ENCODE results near the gene UBASH3A.

Gene UBASH3A

GRCh38 chr21:42440187-42440792 lies 36.6 kb downstream of the UBASH3A start:
- 97% methylated on average over 9 of the region's 12 CpGs for WGBS (ENCODE audit: insufficient coverage)
- ChIA-PET CTCF (no interaction called here), POLR2A (no interaction called here)
- H3K4me1 ChIP-seq (ENCODE audit: control extremely low read depth in 1 of 4, control insufficient read depth in 4 of 4, insufficient read depth in 4 of 4, low read length in 3 of 4): no peaks in the 10 kb centered on the region
- DNase-seq: no peak
- H3K27ac ChIP-seq (ENCODE audit: insufficient read depth in 1 of 2, low read depth in 1 of 2, low read length in 2 of 2, poor library complexity in 1 of 2, severe bottlenecking in 2 of 2): no peak overlapping the region
- no peak overlapping the region for H3K4me3 ChIP-seq (ENCODE audit: control insufficient read depth in 1 of 7, extremely low read depth in 1 of 7, insufficient read depth in 4 of 7, low read depth in 2 of 7, low read length in 6 of 7)
- H3K27me3 ChIP-seq (replicated peaks in 2 of 5; ENCODE audit: control insufficient read depth in 4 of 5, insufficient read depth in 5 of 5, low read length in 4 of 5): no peaks in the 10 kb centered on the region
- H3K9me3 ChIP-seq (ENCODE audit: control extremely low read depth in 1 of 5, control insufficient read depth in 4 of 5, insufficient read depth in 2 of 5, low read depth in 1 of 5, low read length in 4 of 5): peaks cover 0 to 5% (median 0%) of the 10 kb centered on the region in 5 experiments
- H3K36me3 ChIP-seq (ENCODE audit: control insufficient read depth in 4 of 4, insufficient read depth in 4 of 4, low read length in 3 of 4): no peaks in the 10 kb centered on the region

- ChIA-PET POLR2A (interaction anchor here (0.6 kb wide), 1 partner anchor 13 kb away, joined by 3 read pairs; no protein-coding TSS in a partner anchor), CTCF (interaction anchor here (1.1 to 1.5 kb wide), 4 partner anchors 10 to 132 kb away, joined by 3 to 5 read pairs (median 3); no protein-coding TSS in a partner anchor)
- H3K4me3 ChIP-seq (ENCODE audit: control insufficient read depth in 1 of 7, extremely low read depth in 1 of 7, insufficient read depth in 4 of 7, low read depth in 2 of 7, low read length in 6 of 7): no peak overlapping the region
- DNase-seq: no peak
- H3K4me1 ChIP-seq (ENCODE audit: control extremely low read depth in 1 of 4, control insufficient read depth in 4 of 4, insufficient read depth in 4 of 4, low read length in 3 of 4): peaks cover 0 to 4% (median 0%) of the 10 kb centered on the region in 4 experiments
- no peak overlapping the region for H3K27ac ChIP-seq (ENCODE audit: insufficient read depth in 1 of 2, low read depth in 1 of 2, low read length in 2 of 2, poor library complexity in 1 of 2, severe bottlenecking in 2 of 2)
- 100% methylated on average over 5 of the region's 6 CpGs for WGBS (ENCODE audit: insufficient coverage)
- H3K9me3 ChIP-seq (ENCODE audit: control extremely low read depth in 1 of 5, control insufficient read depth in 4 of 5, insufficient read depth in 2 of 5, low read depth in 1 of 5, low read length in 4 of 5): peaks cover 0 to 2% (median 0%) of the 10 kb centered on the region in 5 experiments
- no peaks in the 10 kb centered on the region for H3K36me3 ChIP-seq (ENCODE audit: control insufficient read depth in 4 of 4, insufficient read depth in 4 of 4, low read length in 3 of 4)
- no peaks in the 10 kb centered on the region for H3K27me3 ChIP-seq (replicated peaks in 2 of 5; ENCODE audit: control insufficient read depth in 4 of 5, insufficient read depth in 5 of 5, low read length in 4 of 5)
These were observed 38.3 kb downstream of the UBASH3A start for GRCh38 chr21:42441963-42442362.

DNA sequence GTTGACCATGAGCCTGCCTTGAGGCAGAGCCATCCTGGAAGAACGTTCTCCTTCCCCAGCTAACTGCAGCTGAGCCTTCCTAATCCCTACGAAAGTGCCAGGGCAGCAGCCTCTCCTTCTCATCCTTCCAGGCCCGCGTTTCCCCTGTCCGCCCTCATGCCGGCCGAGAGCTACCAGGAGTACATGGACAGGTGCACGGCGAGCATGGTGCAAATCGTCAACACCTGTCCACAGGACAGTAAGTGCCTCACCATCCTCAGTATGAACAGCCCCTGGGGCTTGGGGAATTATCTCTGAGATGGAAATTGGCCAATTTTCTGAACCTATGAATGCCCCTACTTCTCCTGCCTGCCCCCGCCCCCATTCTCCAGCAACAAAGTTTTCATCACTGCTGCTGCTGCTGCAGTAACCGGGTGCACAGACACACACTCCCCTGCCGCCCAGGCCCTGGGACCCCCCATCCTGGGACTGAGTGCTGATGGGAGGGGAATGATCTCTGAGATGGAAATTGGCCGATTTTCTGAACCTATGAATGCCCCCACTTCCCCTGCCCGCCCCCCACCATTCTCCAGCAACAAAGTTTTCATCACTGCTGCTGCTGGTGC lies 39.6 kb downstream of the UBASH3A start:
- DNase-seq: no peak
- POLR2A ChIA-PET: no interaction called here
- no peak overlapping the region for H3K4me3 ChIP-seq (ENCODE audit: control insufficient read depth in 1 of 7, extremely low read depth in 1 of 7, insufficient read depth in 4 of 7, low read depth in 2 of 7, low read length in 6 of 7)
- H3K27me3 ChIP-seq (replicated peaks in 2 of 5; ENCODE audit: control insufficient read depth in 4 of 5, insufficient read depth in 5 of 5, low read length in 4 of 5): no peaks in the 10 kb centered on the region
- H3K36me3 ChIP-seq (ENCODE audit: control insufficient read depth in 4 of 4, insufficient read depth in 4 of 4, low read length in 3 of 4): no peaks in the 10 kb centered on the region
- H3K9me3 ChIP-seq (ENCODE audit: control extremely low read depth in 1 of 5, control insufficient read depth in 4 of 5, insufficient read depth in 2 of 5, low read depth in 1 of 5, low read length in 4 of 5): no peaks in the 10 kb centered on the region
- H3K4me1 ChIP-seq (ENCODE audit: control extremely low read depth in 1 of 4, control insufficient read depth in 4 of 4, insufficient read depth in 4 of 4, low read length in 3 of 4): peaks cover 0 to 4% (median 0%) of the 10 kb centered on the region in 4 experiments
- H3K27ac ChIP-seq (ENCODE audit: insufficient read depth in 1 of 2, low read depth in 1 of 2, low read length in 2 of 2, poor library complexity in 1 of 2, severe bottlenecking in 2 of 2): no peak overlapping the region
- CTCF ChIA-PET: interaction anchor here (1.1 to 1.5 kb wide), 4 partner anchors 11 to 132 kb away, joined by 3 to 5 read pairs (median 3); no protein-coding TSS in a partner anchor
- 95% methylated on average over 9 of the region's 15 CpGs for WGBS (ENCODE audit: insufficient coverage)

DNA sequence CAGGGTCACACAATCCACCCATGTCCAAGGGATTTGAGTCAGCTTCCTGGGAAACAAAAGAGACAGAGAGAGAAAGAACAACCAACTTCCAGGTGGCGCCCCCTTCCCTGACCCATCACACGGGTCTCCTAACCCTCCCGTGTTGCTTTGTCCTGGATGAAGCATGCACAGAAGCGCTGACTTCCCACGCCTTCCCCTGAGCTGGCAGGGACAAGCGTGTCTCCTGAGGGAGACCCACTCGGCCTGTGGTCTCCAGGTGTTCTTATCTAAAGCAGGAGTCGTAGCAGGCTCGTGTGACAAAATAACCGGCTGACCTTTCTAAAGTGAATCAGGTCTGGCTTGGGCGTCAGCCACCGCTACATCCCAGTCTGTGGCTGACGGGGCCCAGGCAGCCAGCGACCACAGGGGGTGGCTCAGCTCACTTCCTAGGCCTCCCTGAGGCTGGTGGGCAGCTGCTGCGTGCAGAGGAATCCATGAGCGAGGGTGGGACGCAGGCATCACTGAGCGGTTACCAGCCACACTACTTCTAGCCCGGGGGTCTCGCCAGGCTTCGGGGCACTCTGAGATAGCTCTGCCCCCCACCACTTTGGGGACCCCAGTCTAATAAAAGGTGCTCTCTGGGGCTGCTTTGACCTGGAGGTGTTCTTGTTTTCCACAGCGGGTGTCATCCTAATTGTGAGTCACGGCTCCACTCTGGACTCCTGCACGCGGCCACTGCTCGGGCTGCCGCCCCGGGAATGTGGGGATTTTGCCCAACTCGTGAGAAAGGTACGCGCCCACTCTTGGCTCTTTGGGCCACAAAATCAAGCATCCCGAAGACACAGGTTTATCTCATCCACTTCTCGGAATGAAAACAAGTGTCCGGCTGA lies 40.4 kb downstream of the UBASH3A start:
- DNase-seq: no peak
- H3K4me1 ChIP-seq (ENCODE audit: control extremely low read depth in 1 of 4, control insufficient read depth in 4 of 4, insufficient read depth in 4 of 4, low read length in 3 of 4): peaks cover 0 to 4% (median 0%) of the 10 kb centered on the region in 4 experiments
- H3K27me3 ChIP-seq (replicated peaks in 2 of 5; ENCODE audit: control insufficient read depth in 4 of 5, insufficient read depth in 5 of 5, low read length in 4 of 5): no peaks in the 10 kb centered on the region
- CTCF ChIA-PET: interaction anchor here (0.7 kb wide), 1 partner anchor 133 kb away, joined by 3 read pairs; no protein-coding TSS in a partner anchor
- whole genome bisulfite sequencing (ENCODE audit: insufficient coverage): 94% methylated on average over 33 of the region's 34 CpGs
- no peaks in the 10 kb centered on the region for H3K36me3 ChIP-seq (ENCODE audit: control insufficient read depth in 4 of 4, insufficient read depth in 4 of 4, low read length in 3 of 4)
- no peak overlapping the region for H3K4me3 ChIP-seq (ENCODE audit: control insufficient read depth in 1 of 7, extremely low read depth in 1 of 7, insufficient read depth in 4 of 7, low read depth in 2 of 7, low read length in 6 of 7)
- POLR2A ChIA-PET: no interaction called here
- no peak overlapping the region for H3K27ac ChIP-seq (ENCODE audit: insufficient read depth in 1 of 2, low read depth in 1 of 2, low read length in 2 of 2, poor library complexity in 1 of 2, severe bottlenecking in 2 of 2)
- H3K9me3 ChIP-seq (ENCODE audit: control extremely low read depth in 1 of 5, control insufficient read depth in 4 of 5, insufficient read depth in 2 of 5, low read depth in 1 of 5, low read length in 4 of 5): no peaks in the 10 kb centered on the region

DNA sequence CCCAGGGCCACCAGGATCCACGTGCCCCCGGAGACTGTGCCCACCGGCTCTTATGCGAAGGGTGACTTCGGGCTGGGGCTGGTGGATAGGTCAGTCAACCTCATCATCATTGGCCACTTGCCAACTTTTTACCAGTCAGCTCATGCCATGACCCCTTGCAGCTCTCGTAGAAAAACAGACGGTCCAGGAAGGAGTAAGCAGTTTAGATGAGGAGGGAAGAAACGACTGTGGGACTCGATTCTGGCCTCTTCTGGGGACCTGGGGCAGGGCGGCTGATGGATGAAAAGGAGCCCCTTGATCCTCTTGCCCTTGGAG lies 41.0 kb downstream of the UBASH3A start:
- DNase-seq: no peak
- CTCF ChIA-PET: interaction anchor here (1.9 kb wide), 1 partner anchor 299 kb away, joined by 6 read pairs; no protein-coding TSS in a partner anchor
- 88% methylated on average over 8 of the region's 10 CpGs for WGBS (ENCODE audit: insufficient coverage)
- H3K36me3 ChIP-seq (ENCODE audit: control insufficient read depth in 4 of 4, insufficient read depth in 4 of 4, low read length in 3 of 4): no peaks in the 10 kb centered on the region
- peaks cover 0 to 4% (median under 1%) of the 10 kb centered on the region in 4 experiments for H3K4me1 ChIP-seq (ENCODE audit: control extremely low read depth in 1 of 4, control insufficient read depth in 4 of 4, insufficient read depth in 4 of 4, low read length in 3 of 4)
- H3K9me3 ChIP-seq (ENCODE audit: control extremely low read depth in 1 of 5, control insufficient read depth in 4 of 5, insufficient read depth in 2 of 5, low read depth in 1 of 5, low read length in 4 of 5): no peaks in the 10 kb centered on the region
- H3K4me3 ChIP-seq (ENCODE audit: control insufficient read depth in 1 of 7, extremely low read depth in 1 of 7, insufficient read depth in 4 of 7, low read depth in 2 of 7, low read length in 6 of 7): no peak overlapping the region
- no peak overlapping the region for H3K27ac ChIP-seq (ENCODE audit: insufficient read depth in 1 of 2, low read depth in 1 of 2, low read length in 2 of 2, poor library complexity in 1 of 2, severe bottlenecking in 2 of 2)
- POLR2A ChIA-PET: no interaction called here
- H3K27me3 ChIP-seq (replicated peaks in 2 of 5; ENCODE audit: control insufficient read depth in 4 of 5, insufficient read depth in 5 of 5, low read length in 4 of 5): no peaks in the 10 kb centered on the region

GRCh38 chr21:42445311-42445710 lies 41.6 kb downstream of the UBASH3A start:
- DNase-seq: no peak
- Histone ChIP-seq H3K36me3 (ENCODE audit: control insufficient read depth in 4 of 4, insufficient read depth in 4 of 4, low read length in 3 of 4) (no peaks in the 10 kb centered on the region), H3K27me3 (replicated peaks in 2 of 5; ENCODE audit: control insufficient read depth in 4 of 5, insufficient read depth in 5 of 5, low read length in 4 of 5) (no peaks in the 10 kb centered on the region), H3K9me3 (ENCODE audit: control extremely low read depth in 1 of 5, control insufficient read depth in 4 of 5, insufficient read depth in 2 of 5, low read depth in 1 of 5, low read length in 4 of 5) (no peaks in the 10 kb centered on the region), H3K27ac (ENCODE audit: insufficient read depth in 1 of 2, low read depth in 1 of 2, low read length in 2 of 2, poor library complexity in 1 of 2, severe bottlenecking in 2 of 2) (no peak overlapping the region), H3K4me1 (ENCODE audit: control extremely low read depth in 1 of 4, control insufficient read depth in 4 of 4, insufficient read depth in 4 of 4, low read length in 3 of 4) (peaks cover 0 to 8% (median 2%) of the 10 kb centered on the region in 4 experiments), H3K4me3 (ENCODE audit: control insufficient read depth in 1 of 7, extremely low read depth in 1 of 7, insufficient read depth in 4 of 7, low read depth in 2 of 7, low read length in 6 of 7) (no peak overlapping the region)
- ChIA-PET POLR2A (interaction anchor here (1.5 kb wide), 1 partner anchor 134 kb away, joined by 3 read pairs; no protein-coding TSS in a partner anchor), CTCF (interaction anchor here (1.2 to 2.1 kb wide), 5 partner anchors 16 to 300 kb away, joined by 3 to 15 read pairs (median 5); no protein-coding TSS in a partner anchor)
- 100% methylated on average over 6 of the region's 7 CpGs for WGBS (ENCODE audit: insufficient coverage)

All from common myeloid progenitor, CD34-positive (primary cell).